HTR-8/SVneo (cell line): ENCODE measurements around the gene DDT.
"Not testable (repeated sequence)": the region's sequence is repeated elsewhere in the genome, so short reads cannot be mapped to it uniquely, and the experiment has no call there.

Experiments
- DNase-seq: peaks from one replicate; pipeline ENCODE4 v3.0.0; 2011; ENCODE audit warnings: low spot score, mixed read lengths; ENCODE audit not compliant: insufficient read length
- FAIRE-seq: peaks from 2 replicates; lab custom pipeline; 2011; peaks lifted over from hg19 to GRCh38; lab: Jason Lieb, UNC

The DDT gene

DNA sequence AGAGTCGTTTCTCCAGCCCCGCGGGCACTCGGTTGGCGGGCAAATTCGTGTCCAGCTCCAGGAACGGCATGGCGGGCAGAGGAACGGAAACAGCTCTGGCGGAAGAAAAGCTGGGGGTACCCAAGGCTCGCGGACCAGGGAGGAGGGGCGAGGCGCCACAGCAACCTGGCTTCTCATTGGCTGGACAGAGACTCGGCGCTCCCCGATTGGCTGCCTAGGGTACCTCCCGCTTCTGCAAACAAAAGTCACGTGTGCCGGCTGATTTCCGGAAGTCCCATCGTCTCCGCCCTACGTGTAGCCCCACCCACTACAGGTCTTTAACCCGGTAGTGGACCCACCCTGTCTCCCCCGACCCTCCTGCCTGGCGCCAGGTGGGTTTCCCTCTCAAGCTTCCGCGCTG lies at the start of gene DDT:
Gene DDT, minus strand, starts transcription at position 97 of the 400 bp plus-strand sequence. Its CDS starts 27 bp downstream, at position 70.
- DNase-seq = not testable (repeated sequence)
- peak; percentile 81 for FAIRE-seq

DNA sequence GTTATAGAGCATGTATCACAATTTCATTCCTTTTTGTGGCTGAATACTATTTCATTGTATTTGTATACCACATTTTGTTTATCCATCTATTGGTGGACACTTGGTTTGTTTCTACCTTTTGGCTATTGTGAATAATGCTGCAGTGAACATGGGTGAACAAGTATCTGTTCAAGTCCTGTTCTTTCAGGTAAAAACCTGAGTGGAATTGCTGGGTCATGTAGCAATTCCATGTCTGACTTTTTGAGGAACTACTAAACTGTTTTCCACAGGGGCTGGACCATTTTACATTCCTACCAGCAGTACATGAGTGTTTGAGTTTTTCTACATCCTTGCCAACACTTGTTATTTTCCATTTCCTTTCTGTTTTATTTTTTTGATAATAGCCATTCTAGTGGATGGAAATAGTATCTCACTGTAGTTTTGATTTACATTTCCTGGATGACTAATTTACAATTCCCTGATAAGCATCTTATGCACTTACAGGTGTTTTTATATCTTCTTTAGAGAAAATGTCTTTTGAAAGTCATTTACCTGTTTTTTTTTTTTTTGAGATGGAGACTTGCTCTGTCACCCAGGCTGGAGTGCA lies 49.1 kb upstream of the DDT start:
- FAIRE-seq = no peak
- no peak for DNase-seq

DNA sequence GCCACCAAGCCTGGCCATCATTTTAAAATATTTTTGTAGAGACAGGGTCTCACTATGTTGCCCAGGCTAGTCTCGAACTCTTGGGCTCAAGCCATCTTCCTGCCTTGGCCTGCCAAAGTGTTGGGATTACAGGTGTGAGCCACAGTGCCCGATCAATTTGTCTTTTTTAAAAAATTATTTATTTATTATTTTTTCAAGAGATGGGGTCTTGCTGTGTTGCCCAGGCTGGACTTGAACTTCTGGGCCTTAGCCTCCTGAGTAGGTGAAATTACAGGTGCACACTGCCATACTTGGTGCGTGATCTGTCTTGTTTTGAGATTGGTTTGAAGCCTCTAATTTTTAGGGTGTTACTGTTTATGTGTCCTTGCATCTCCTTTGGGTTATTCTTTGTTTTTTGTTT lies 47.1 kb upstream of the DDT start:
- FAIRE-seq (no peak), DNase-seq (no peak)

DNA sequence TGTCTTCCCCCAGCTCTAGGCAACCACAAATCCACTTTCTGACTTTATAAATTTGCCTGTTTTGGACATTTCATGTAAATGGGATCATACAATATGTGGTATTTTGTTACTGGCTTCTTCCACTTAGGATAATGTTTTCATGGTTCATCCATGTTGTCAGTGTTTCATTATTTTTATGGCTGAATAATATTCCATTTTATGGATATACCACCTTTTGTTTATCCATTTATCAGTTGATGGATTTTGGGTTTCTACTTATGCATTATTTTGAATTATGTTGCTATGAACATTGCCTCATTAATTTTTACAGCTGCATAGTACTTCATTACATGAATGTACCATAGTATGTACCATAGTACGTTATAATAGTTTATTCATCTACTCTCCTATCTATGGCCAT lies 41.9 kb upstream of the DDT start:
- DNase-seq (no peak), FAIRE-seq (no peak)

DNA sequence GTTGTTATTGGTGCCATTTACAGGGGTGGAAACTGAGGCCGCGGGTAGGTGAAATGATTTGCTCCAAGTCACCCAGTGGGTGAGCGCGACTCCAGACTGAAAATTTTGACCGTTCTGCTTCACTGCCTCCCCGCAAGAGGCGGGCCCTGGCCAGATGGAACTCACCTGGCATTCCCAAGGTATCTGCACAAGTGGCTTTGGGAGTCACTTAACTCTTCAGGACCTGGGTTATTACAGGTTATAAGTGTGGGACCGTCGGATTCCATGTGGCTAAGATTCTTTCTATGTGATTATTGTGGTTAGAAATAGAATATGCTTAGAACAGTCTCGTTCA lies 37.5 kb upstream of the DDT start:
- DNase-seq = no peak
- no peak for FAIRE-seq

DNA sequence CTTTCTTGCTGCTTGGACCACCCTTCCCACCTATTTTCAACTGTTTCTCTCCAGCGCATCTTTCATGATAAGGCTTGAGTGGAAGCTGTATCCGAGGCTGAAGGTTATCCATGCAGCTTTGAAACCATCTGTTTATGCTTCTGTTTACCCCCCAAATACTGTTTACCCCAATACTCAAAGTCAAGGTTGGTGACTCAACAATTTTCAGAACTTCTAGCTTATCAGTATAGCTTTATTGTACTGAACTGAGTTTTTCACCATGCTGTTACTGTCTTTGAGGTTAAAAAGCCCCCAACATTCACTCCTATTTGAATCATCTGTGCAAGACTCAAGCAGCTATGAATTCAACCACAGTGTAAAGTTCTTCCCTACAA lies 35.8 kb upstream of the DDT start:
- FAIRE-seq (no peak), DNase-seq (no peak)

DNA sequence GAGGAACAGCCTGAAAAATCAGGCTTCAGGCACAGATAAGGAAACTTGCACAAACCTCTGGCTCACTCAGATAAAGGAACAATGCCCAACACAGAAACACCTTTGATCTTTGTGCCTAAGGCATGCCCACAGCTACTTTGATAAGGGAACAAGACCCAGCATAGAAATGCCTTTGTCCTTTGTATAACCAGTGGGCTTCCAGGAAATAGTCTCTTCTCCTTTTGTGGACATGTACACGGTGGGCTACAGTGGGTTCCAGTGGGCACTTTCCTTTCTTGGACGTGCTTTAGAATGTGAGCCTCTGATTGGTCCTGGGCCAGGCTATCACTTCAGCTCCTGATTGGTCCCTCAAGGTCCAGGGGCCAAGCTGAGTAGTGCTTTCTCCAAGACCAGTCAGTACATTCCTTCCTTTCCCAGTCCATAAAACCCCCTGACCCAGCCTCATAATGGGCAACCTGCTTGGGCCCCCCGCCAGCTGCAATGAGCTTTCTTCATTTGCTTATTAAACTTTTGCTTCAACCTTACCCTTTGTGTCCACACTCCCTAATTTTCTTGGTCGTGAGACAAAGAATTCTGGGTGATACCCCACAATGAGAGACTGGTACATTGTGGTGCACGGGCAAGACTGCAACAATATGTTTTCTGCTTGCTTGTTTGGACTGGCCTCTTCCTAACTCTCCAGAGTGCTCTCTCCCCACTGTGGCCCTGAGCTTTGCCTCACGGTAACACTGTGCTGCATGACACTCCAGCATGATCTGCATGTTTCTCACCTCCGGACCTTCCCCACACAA lies 35.2 kb upstream of the DDT start:
- FAIRE-seq = no peak
- no peak for DNase-seq

DNA sequence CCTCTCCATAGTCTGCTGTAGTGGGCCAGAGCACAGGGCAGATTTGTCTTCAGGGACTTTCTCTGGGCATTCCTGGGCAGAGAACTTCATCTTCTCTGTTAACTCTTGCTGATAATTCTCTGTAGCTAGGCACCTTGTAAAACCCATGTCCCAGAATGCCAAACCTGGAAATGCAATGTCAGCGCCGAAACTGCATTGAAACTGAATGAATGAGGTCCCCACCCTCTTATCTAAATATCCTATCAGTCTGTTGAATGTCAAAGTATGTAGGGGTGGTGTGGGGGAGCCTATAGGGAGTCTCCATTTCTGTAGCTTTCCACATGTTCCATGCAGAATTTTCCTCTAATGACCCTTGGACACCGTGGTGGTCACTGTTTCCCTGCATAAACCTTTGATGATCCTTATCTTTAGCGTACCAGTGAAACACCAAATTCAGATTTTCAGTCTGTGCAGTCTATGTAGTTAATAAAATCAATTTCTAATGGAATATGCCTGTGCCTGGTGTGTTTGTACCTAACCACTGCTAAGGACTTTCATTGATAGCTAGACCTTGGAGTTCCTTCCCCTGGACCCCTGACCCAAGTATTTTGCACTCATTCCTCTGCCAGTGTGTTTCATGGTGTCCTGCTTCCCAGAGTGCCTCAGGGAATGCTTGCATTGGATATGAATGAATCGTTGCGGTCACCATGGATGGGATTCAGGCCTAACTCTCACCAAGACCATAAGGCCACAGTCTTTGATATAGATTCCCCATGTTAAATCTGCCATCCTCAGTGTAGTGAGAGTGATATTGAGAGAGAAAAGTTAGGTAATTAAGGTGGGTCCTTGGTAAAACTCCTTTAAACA lies 34.4 kb upstream of the DDT start:
- DNase-seq = no peak
- FAIRE-seq = no peak

DNA sequence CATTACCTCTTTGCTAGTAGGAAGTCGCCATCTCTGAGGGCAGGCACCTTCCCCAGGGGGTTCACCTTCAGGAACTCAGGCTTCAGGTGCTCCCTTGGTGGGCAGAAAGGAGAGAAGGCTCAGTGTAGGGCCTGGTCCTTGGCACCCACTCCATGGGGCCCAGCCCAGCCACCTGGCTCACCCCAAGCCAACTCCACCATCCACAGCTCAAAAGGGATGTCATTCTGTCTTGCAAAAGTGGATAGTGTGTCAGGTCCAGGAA lies 33.7 kb upstream of the DDT start:
- DNase-seq (no peak), FAIRE-seq (no peak)

DNA sequence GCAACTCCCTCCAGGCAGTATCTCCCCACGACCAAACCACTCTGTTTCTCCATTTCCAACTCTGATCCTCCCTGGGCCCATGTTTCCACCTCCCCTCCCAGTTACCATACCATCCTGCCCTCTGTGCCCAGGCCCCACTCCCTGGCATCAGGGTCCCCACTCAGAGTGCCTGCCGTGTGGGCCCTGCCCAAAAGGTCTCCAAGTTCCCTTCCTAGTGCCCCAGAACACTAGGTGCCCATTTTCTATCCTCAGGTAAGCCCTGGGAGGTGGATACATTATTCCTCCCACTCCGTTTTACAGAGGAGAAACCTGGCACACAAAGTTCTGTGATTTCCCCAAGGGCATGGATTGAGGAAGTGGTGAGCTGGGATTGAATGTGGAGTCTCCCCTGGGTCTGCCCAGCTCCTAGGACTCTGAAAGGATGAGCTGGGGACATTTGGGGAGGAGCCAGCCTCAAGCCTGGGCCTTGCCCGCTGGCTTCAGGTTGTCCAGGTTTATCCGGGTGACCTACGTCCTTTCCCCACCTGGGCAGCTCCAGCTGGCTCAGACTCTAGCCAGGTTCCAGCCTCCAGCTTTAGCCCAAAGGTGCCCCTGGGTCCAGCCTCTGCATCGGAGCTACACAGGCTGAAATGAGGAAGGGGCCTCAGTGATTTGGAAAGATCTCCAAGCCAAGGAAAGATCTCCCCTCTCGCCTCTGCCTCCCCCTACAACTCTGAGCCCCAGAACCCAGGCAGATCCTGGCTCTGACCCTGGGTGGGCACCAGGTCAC lies 33.2 kb upstream of the DDT start:
- FAIRE-seq (no peak), DNase-seq (no peak)

DNA sequence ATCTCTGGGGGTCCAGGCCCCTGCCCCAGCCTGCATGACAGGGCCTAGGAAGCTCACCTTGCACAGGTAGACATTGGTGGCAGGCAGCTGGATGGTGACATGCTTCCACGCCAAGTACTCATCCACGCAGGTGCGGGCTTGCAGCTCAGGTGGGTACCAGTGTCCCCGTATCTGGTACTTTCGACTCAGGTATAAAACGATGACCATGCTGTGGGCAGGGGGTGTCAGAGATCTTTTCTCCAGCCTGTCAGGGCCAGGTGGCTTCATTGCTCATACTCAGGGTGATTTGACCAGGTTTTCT lies 32.6 kb upstream of the DDT start:
- DNase-seq = no peak
- no peak for FAIRE-seq

DNA sequence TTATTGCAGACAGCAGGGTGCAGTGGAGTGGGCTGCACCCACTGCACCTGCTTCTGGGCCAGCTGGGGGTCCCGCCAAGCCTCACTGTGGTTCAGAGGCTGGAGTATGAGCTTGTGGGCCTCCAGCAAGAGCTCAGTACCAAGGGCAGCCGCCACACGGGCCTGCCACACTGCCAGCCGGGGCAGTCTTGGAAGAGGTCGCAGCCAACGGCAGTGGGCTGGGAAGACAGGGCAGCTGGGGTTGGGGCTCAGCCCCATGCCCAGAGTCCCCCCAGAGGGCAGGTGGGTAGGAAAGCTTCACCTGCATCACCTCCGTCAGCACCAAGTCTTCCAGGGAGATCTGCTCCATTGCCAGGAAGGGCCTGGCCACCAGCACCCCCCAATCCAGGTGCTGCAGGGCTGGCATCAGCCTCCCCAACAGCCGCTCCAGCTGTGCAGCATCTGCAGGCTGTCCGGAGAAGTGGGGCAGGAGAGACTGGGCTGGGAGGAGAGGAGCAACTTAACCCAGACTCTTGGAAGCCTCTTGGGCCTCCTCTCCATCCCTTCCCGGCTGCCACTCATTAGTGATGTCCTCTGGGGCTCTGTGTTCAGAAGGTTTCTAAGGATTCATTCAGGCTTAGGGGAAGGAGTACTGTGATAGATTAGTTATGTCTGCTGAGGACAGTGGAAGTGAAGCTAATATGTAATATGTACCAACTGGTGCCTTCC lies 32.1 kb upstream of the DDT start:
- no peak for DNase-seq
- FAIRE-seq = no peak

DNA sequence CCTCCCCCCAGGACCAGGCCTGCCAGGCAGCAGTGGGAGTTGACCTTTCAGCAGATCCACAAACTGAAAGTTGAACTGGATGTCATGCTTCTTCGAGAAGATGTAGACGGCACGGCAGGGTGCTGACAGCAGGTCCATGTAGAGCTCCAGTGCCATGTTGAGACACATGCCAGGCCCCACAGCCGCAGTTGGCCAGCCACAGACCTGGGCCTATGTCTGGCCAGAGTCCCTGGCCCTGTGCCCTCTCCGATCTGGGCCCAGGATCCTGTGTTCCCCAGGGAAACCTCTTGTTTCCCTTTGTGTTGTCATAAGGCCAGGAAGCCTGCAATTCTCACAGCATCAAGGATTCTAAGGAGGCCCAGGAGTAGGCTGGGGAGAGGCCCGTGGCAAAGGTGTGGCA lies 31.0 kb upstream of the DDT start, which contains the start of gene GSTT4:
Gene GSTT4, minus strand, starts transcription at position 253 of the 400 bp plus-strand sequence. Its CDS starts 97 bp downstream, at position 156.
- no peak for FAIRE-seq
- no peak for DNase-seq

DNA sequence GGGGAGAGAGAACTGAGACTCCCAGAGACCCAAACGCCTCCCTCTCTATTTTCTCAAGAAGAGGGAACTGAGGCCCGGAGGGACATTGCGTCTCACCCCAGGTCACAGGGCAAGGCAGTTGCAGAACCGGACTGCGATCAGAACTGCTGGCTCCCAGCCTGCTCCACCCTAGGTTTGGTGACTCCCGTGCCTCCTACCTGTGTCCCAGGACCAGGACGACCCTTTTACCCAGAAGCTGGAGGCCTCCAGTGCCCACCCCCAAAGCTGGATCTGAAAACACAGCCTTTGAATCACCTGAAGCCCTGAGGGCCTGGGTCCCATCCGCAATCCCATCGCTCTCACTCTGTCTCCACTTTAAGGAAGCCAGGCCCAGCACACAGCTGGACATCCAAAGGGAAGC lies 29.6 kb upstream of the DDT start:
- FAIRE-seq (no peak), DNase-seq (no peak)

DNA sequence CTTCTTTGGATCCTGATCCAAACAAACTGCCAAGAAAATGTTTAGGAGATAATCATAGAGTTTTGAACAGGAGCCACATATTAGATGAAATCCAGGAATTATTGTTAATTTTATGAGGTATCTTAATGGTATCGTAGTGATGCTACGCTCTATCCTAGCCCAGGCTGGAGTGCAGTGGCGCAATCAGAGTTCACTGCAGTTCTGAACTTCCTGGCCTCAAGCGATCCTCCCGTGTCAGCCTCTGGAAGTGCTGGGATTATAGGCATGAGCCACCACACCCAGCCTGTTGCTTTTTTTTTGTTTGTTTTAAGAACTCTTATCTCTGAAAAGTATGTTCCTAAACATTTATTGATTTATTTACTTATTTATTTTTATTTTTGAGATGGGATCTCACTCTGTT lies 28.6 kb upstream of the DDT start:
- no peak for FAIRE-seq
- no peak for DNase-seq

DNA sequence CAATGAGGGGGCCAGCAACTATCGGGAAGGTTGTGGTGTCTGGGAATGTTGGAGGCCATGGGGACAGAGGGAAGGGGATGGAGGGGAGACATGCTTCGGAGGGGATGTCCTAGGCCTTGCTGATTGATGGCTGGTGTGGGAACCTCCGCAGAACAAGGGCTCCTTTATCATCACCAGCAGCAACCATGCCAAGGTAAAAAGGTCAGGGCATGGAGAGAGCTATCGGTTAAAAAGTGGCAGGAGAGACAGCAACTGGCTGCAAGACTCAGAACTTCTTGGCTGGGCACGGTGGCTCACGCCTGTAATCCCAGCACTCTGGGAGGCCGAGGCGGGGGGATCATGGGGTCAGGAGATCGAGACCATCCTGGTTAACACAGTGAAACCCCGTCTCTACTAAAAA lies 28.0 kb upstream of the DDT start:
- no peak for DNase-seq
- no peak for FAIRE-seq

DNA sequence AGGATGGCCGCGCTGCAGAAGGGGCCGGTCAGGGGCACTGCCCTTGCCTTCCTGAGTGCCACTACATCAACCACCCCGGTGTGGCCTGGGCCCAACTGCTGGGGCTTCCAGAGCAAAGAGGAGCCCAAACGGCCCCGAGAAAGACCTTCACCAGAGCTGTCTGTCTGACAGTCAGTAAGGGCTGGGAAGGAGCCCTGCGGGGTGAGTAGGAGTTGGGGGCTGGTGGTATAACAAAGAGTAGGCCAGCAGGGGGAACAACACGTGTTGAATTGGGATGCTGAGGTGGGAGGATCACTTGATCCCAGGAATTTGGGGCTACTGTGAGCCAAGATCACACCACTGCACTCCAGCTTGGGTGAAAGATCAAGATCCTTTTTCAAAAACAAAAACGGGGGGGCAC lies 27.1 kb upstream of the DDT start:
- FAIRE-seq (no peak), DNase-seq (no peak)

DNA sequence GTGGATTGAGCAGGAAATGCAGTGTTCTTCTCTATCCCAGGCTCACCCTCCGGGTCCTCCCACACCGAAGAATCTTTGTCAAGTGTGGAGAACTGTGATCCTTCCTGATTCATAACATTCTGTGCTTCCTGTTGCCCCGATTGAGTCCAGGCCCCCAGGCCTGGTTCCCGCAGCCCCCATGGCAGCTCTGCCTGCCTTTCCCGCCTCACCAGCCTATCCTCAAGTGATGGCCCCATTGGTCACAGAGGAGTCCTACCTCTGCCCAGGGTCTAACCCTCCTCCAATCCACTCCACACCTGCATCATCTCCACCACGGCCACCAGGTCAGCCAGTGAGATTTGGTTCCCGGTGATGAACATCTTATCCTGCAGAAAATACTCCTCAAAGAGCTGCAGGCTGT lies 25.5 kb upstream of the DDT start:
- DNase-seq, FAIRE-seq: not testable (repeated sequence)

DNA sequence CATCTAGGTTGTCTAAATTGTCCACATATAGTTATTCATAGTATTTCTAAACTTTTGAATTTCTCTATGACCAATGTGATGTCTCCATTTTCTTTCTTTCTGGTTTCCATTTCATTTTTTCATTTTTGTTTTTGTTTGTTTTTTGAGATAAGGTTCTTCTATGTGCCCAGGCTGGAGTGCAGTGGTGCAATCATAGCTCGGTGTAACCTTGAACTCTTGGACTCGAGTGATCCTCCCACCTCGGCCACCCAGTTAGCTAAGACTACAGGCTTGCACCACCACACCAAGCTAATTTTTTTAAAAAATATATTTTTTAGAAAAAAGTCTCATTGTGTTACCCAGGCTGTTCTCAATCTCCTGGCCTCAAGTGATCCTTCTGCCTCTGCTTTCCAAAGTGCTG lies 22.9 kb upstream of the DDT start:
- DNase-seq = no peak
- no peak for FAIRE-seq

DNA sequence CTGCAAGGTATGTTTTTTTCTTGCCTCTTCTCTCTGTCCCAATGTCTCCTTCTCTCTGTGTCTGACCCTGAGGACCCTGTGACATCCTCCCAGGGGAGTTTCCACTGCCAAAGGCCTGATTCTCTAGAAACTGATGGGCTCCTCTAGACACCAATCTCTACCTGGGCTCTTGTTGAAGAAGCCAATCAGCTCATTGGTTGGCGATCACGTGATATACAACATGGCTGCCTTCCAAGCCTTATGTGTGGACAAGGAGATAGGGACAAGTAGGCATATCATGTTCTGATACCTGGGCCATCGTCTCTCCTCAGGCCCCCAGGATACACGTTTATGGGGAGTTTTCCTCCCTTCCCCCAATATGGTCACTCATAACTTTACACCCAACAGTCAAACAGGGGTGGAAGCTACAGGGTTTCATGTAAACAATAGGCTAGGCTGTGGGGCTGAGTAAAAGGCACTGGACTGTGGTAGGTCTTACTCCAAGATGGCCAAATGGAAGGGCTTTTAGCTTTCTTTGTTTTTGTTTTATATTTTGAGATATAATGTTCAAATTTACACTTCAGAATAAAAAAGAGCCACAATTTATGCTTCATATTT lies 19.4 kb upstream of the DDT start:
- FAIRE-seq, DNase-seq: not testable (repeated sequence)
